Measurements from ENCODE around the gene ACSL6.

ACSL6 gene

GRCh38 chr5:131974956-131975726, 36.3 kb downstream of the ACSL6 start:
- DNase-seq: no peak

GRCh38 chr5:131974622-131974955, 36.9 kb downstream of the ACSL6 start:
- no peak for DNase-seq

- no peak for DNase-seq
Observed at GRCh38 chr5:131974016-131974415, 37.4 kb downstream of the ACSL6 start.

- no peak for DNase-seq
Observed at GRCh38 chr5:131973089-131973712, 38.3 kb downstream of the ACSL6 start.

GRCh38 chr5:131968396-131968954, 43.0 kb downstream of the ACSL6 start:
- no peak for DNase-seq

GRCh38 chr5:131966551-131966950, 44.9 kb downstream of the ACSL6 start:
- no peak for DNase-seq

GRCh38 chr5:131965826-131966415, 45.5 kb downstream of the ACSL6 start:
- no peak for DNase-seq

GRCh38 chr5:131959906-131960305, 51.6 kb downstream of the ACSL6 start:
- no peak for DNase-seq

- no peak for DNase-seq
Observed at GRCh38 chr5:131959136-131959535, 52.3 kb downstream of the ACSL6 start.

- DNase-seq: no peak
Observed at GRCh38 chr5:131957721-131958441, 53.6 kb downstream of the ACSL6 start.

GRCh38 chr5:131953969-131954368, 57.5 kb downstream of the ACSL6 start:
- no peak for DNase-seq

- no peak for DNase-seq
Observed at GRCh38 chr5:131952301-131952857, 59.1 kb downstream of the ACSL6 start.

- DNase-seq: no peak
Observed at GRCh38 chr5:131950706-131951105, 60.8 kb downstream of the ACSL6 start.

GRCh38 chr5:131947445-131947844, 64.0 kb downstream of the ACSL6 start:
- no peak for DNase-seq

- no peak for DNase-seq
Observed at GRCh38 chr5:131945551-131946168, 65.8 kb downstream of the ACSL6 start, which contains the start of gene MEIKIN. Gene MEIKIN (minus strand): TSS chr5:131945663. CDS start chr5:131945505, 158 bp downstream.

GRCh38 chr5:131944702-131945550, 66.5 kb downstream of the ACSL6 start:
- no peak for DNase-seq

- no peak for DNase-seq
Observed at GRCh38 chr5:131943916-131944315, 67.5 kb downstream of the ACSL6 start.

- DNase-seq: no peak
Observed at GRCh38 chr5:131942016-131942415, 69.4 kb downstream of the ACSL6 start.

GRCh38 chr5:131939690-131940345, 71.6 kb downstream of the ACSL6 start:
- no peak for DNase-seq

GRCh38 chr5:131932235-131932634, 79.2 kb downstream of the ACSL6 start:
- no peak for DNase-seq

- DNase-seq: no peak
Observed at GRCh38 chr5:131928957-131929356, 82.5 kb downstream of the ACSL6 start.
